ENCODE data around the gene MEIS1. TPM values are rescaled to one million over a fixed set of nuclear protein-coding genes. Genes with fewer than 3 reads are reported as not detected.

Gene MEIS1
- total RNA-seq, 2 donors from 2014 or later = 82.1 to 84.6 TPM

DNA sequence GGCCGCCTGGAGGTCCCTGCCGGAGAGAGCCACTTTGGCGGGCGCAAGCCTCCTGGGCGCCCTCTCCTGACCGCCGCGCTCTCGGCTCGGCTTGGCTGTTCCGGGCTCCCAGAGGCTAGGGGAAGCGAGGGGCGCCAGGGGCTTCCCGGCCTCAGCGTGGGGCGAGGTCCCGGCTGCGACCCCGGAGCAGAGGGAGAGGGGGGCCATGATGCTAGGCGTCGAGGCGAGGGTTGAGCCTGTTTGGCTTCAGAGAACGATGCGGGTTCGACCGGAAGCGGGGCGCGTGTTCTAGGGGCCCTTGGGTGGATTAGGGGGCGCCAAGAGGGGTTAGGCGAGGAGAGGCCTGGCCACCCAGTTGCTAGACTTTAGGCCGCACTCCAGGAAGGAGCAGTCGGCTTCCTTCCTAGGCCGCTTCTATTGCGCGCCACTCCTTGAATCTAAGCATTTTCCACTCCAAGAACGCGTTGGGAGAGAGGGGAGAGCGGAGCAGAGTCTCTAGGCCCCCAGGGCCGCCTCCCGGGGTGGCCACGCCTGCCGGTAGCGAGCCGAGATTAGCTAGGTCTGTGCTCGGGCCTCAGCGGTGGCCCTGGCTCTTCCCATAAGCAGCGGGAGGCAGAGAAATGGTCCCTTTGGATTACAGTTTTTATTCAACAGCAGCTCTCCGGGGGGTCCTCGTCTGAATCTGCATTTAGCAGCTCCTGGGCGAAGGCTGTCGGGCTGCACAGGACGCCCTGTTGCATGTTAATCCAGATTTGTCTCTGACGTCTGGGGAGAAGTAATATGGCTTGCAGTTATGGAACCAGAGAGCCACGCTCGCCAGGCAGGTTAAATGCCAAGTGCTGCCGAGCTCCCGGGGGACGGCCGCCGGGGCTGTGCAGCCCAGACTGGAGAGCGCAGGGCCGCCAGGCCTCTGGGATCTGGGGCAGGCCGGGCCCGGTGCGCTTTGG lies 11.3 kb downstream of the MEIS1 start:
- H3K9me3 ChIP-seq = no peaks in the 10 kb centered on the region
- H3K4me1 ChIP-seq = peaks cover 35% of the 10 kb centered on the region
- WGBS, 2 donors = 2 to 14% methylated on average over 55 to 66 of the region's 66 CpGs
- peak overlapping the region; percentile 49 to 55 for H3K4me3 ChIP-seq
- peak overlapping the region; percentile 87 to 98 (median 92) for H3K27ac ChIP-seq
- ATAC-seq (peak; percentile 54), DNase-seq (peak; percentile 61 to 73 (median 70))
- intact Hi-C loops (cut with DNase I) = loop anchor here (10.0 kb wide), 1 partner anchor 49 kb away; no protein-coding TSS in a partner anchor
- H3K27me3 ChIP-seq = no peaks in the 10 kb centered on the region
- no peaks in the 10 kb centered on the region for H3K36me3 ChIP-seq (replicated peaks in 1 of 2; ENCODE audit: insufficient read depth in 1 of 2, low read depth in 2 of 2)
- TF ChIP-seq, protein P1, sequence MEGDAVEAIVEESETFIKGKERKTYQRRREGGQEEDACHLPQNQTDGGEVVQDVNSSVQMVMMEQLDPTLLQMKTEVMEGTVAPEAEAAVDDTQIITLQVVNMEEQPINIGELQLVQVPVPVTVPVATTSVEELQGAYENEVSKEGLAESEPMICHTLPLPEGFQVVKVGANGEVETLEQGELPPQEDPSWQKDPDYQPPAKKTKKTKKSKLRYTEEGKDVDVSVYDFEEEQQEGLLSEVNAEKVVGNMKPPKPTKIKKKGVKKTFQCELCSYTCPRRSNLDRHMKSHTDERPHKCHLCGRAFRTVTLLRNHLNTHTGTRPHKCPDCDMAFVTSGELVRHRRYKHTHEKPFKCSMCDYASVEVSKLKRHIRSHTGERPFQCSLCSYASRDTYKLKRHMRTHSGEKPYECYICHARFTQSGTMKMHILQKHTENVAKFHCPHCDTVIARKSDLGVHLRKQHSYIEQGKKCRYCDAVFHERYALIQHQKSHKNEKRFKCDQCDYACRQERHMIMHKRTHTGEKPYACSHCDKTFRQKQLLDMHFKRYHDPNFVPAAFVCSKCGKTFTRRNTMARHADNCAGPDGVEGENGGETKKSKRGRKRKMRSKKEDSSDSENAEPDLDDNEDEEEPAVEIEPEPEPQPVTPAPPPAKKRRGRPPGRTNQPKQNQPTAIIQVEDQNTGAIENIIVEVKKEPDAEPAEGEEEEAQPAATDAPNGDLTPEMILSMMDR (IDR thresholded peaks at IDR 0.05) = peak in 1 of 7 experiments; percentile 5
- peak in 2 of 3 donors; percentile 45 to 56 for TF ChIP-seq POLR2A (IDR thresholded peaks at IDR 0.05)

DNA sequence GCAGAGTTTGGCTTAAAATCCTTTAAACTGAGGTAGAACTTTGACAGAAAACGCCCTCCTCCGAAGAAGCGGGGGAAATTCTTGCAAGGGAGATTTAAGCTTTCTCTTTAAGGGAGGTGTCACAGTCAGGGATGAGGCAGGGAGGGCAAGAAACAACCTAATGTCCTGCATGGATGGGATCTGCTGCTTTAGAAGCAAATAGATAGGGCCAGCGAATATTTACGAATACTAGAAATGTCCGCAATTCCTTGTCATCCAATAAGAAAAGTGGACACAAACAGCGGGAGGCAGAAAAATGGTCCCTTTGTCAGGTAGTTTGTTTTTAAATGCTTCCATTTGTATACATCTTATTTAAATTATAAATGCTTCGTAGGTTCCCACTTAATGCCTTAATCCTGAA lies 12.0 kb downstream of the MEIS1 start:
- peak overlapping the region; percentile 87 to 98 (median 92) for H3K27ac ChIP-seq
- no peaks in the 10 kb centered on the region for H3K9me3 ChIP-seq
- peaks cover 40% of the 10 kb centered on the region for H3K4me1 ChIP-seq
- no peak overlapping the region for H3K4me3 ChIP-seq
- no peaks in the 10 kb centered on the region for H3K36me3 ChIP-seq (replicated peaks in 1 of 2; ENCODE audit: insufficient read depth in 1 of 2, low read depth in 2 of 2)
- no peak for ATAC-seq
- no peak for DNase-seq
- TF ChIP-seq, protein P1 (IDR thresholded peaks at IDR 0.05) = no peak
- TF ChIP-seq POLR2A (IDR thresholded peaks at IDR 0.05) = no peak
- intact Hi-C loops (cut with DNase I) = loop anchor here (10.0 kb wide), 1 partner anchor 48 kb away; no protein-coding TSS in a partner anchor
- 8 to 16% methylated on average over 8 of the region's 8 CpGs for WGBS, 2 donors
- H3K27me3 ChIP-seq = no peaks in the 10 kb centered on the region

DNA sequence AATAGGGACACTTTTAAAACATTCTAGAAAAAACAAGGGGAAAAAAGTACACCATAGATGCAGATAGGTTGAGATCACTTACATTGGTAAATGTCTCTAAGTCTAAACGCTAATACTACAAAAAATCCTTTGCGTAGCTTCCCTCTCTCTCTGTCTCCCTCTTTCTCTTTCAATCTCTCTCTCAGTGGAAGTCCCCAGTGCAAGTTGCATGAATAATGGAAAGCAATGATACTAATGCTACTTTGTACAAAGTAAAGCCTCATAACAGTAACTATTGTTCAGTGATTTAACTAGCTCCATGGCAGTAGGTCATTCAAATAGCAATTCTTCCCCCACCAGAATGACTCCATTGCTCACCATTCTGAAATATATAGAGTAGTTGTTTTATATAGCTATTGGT lies 12.8 kb downstream of the MEIS1 start:
- WGBS, 2 donors = 13 to 18% methylated on average over 2 of the region's 2 CpGs
- Histone ChIP-seq H3K4me1 (peaks cover 44% of the 10 kb centered on the region), H3K27ac (peak overlapping the region in 3 of 4 donors; percentile 89 to 98 (median 95)), H3K4me3 (no peak overlapping the region), H3K27me3 (no peaks in the 10 kb centered on the region), H3K9me3 (no peaks in the 10 kb centered on the region), H3K36me3 (replicated peaks in 1 of 2; ENCODE audit: insufficient read depth in 1 of 2, low read depth in 2 of 2) (no peaks in the 10 kb centered on the region)
- intact Hi-C loops (cut with DNase I) = loop anchor here (10.0 kb wide), 1 partner anchor 47 kb away; no protein-coding TSS in a partner anchor
- ATAC-seq (no peak), DNase-seq (no peak)
- no peak for TF ChIP-seq POLR2A (IDR thresholded peaks at IDR 0.05)
- TF ChIP-seq, protein P1 (IDR thresholded peaks at IDR 0.05) = no peak

DNA sequence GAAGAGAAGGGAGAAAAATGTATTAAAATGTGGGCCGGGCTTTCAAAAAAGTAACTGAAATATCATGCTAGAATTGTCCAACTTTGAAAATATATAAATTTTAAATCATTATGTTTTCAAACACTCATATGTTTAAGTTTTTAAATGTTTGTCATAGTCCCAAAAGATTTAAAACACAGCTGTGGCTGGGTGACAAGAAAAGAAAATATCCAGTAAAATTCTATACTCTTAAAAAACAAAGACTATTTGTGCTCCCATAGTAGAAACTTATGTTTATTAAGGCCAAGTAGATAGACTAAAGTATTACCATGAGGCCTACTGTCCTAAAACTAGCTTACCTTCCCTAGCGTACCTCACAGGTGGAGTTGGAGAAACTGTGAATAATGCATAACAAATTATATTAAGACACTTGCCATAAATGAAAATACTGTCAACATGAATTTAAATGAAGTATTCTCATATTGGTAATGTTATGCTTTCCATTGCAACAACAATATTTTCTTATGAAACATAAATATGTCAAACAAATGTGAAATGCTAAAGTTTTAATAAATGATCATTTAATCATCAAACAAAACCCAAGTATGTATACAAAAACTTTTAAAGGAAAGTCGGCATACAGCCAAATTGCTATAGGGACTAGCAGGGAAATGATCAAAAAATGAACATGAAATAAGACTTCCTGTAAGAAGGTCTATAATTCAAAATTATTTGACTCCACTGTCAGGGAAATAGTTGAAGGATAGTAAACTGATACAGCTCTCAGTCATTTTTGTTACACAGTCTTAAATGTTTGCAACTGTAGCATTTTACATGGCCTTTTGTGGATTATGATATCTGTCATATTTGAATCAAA lies 13.4 kb downstream of the MEIS1 start:
- Histone ChIP-seq H3K36me3 (replicated peaks in 1 of 2; ENCODE audit: insufficient read depth in 1 of 2, low read depth in 2 of 2) (no peaks in the 10 kb centered on the region), H3K4me1 (peaks cover 51% of the 10 kb centered on the region), H3K9me3 (no peaks in the 10 kb centered on the region), H3K27ac (peak overlapping the region in 3 of 4 donors; percentile 89 to 98 (median 95)), H3K4me3 (no peak overlapping the region), H3K27me3 (no peaks in the 10 kb centered on the region)
- intact Hi-C loops (cut with DNase I) = loop anchor here (10.0 kb wide), 1 partner anchor 46 kb away; no protein-coding TSS in a partner anchor
- no peak for DNase-seq
- no peak for ATAC-seq
- WGBS, 2 donors = 40 to 42% methylated on average over 3 of the region's 3 CpGs
- TF ChIP-seq, protein P1 (IDR thresholded peaks at IDR 0.05) = no peak
- TF ChIP-seq POLR2A (IDR thresholded peaks at IDR 0.05) = no peak
